Activated T-cell treated with anti-CD3 and anti-CD28 coated beads, Interleukin-2, amount 50 U/mL, for 24 hours (primary cell): ENCODE results near the gene LHB.
"Not testable (repeated sequence)": the region's sequence is repeated elsewhere in the genome, so short reads cannot be mapped to it uniquely, and the experiment has no call there.

Experiments used
- DNase-seq: peaks from one replicate; pipeline ENCODE4 v3.0.0-alpha.2; 2020
- H3K27ac Mint-ChIP-seq: 2 replicates; pipeline ENCODE4 v1.8.0; 2020; ENCODE audit warnings: mild to moderate bottlenecking, mixed read lengths
- H3K27me3 Mint-ChIP-seq: 2 replicates; pipeline ENCODE4 v1.8.0; 2020; ENCODE audit warnings: mixed read lengths
- H3K36me3 Mint-ChIP-seq: 2 replicates; pipeline ENCODE4 v1.8.0; 2020; ENCODE audit warnings: low read depth, mixed read lengths
- H3K4me1 Mint-ChIP-seq: 2 replicates; pipeline ENCODE4 v1.8.0; 2020; ENCODE audit warnings: low read depth, mixed read lengths
- H3K4me3 Mint-ChIP-seq: 2 replicates; pipeline ENCODE4 v1.8.0; 2020; ENCODE audit warnings: mild to moderate bottlenecking, moderate library complexity, mixed read lengths
- H3K9me3 Mint-ChIP-seq: 2 replicates; pipeline ENCODE4 v1.8.0; 2020; ENCODE audit warnings: mixed read lengths

Gene LHB

GRCh38 chr19:49017041-49017665 is at the start of gene LHB:
TSS of gene LHB (minus strand) at chr19:49017091. CDS start at chr19:49017081, 10 bp downstream.
- DNase-seq: no peak
- Mint-ChIP-seq H3K36me3 (peaks cover 49% of the 10 kb centered on the region), H3K27me3 (peaks cover 12% of the 10 kb centered on the region), H3K9me3 (no peaks in the 10 kb centered on the region), H3K27ac (no peak within 1 kb of the TSS), H3K4me1 (peaks cover 34% of the 10 kb centered on the region), H3K4me3 (peak within 1 kb of the TSS; percentile 74)

- H3K27me3 Mint-ChIP-seq: peaks cover 73% of the 10 kb centered on the region
- no peak for DNase-seq
- no peak overlapping the region for H3K27ac Mint-ChIP-seq
- H3K4me3 Mint-ChIP-seq: no peak overlapping the region
- no peaks in the 10 kb centered on the region for H3K4me1 Mint-ChIP-seq
- H3K36me3 Mint-ChIP-seq: no peaks in the 10 kb centered on the region
- H3K9me3 Mint-ChIP-seq: peaks cover 2% of the 10 kb centered on the region
Observed at GRCh38 chr19:49065905-49066512, 49.1 kb upstream of the LHB start.

GRCh38 chr19:49064768-49065611 is 48.1 kb upstream of the LHB start, which contains the start of gene NTF4:
TSS of gene NTF4 (minus strand) at chr19:49064818. CDS start at chr19:49061997, 2,821 bp downstream.
- Mint-ChIP-seq H3K4me3 (no peak within 1 kb of the TSS), H3K4me1 (no peaks in the 10 kb centered on the region), H3K27ac (no peak within 1 kb of the TSS), H3K27me3 (peaks cover 69% of the 10 kb centered on the region), H3K36me3 (no peaks in the 10 kb centered on the region), H3K9me3 (peaks cover 2% of the 10 kb centered on the region)
- DNase-seq: no peak

- no peak for DNase-seq
- H3K36me3 Mint-ChIP-seq: no peaks in the 10 kb centered on the region
- H3K9me3 Mint-ChIP-seq: no peaks in the 10 kb centered on the region
- no peaks in the 10 kb centered on the region for H3K4me1 Mint-ChIP-seq
- H3K4me3 Mint-ChIP-seq: no peak overlapping the region
- H3K27me3 Mint-ChIP-seq: peaks cover 68% of the 10 kb centered on the region
- no peak overlapping the region for H3K27ac Mint-ChIP-seq
Observed at GRCh38 chr19:49064029-49064629, 47.2 kb upstream of the LHB start.

GRCh38 chr19:49061445-49061844 is 44.6 kb upstream of the LHB start:
- Mint-ChIP-seq H3K4me3 (no peak overlapping the region), H3K27me3 (peaks cover 75% of the 10 kb centered on the region), H3K36me3 (no peaks in the 10 kb centered on the region), H3K27ac (no peak overlapping the region), H3K4me1 (peaks cover 17% of the 10 kb centered on the region), H3K9me3 (no peaks in the 10 kb centered on the region)
- DNase-seq: no peak

GRCh38 chr19:49061000-49061399 is 44.1 kb upstream of the LHB start:
- H3K36me3 Mint-ChIP-seq: no peaks in the 10 kb centered on the region
- peaks cover 21% of the 10 kb centered on the region for H3K4me1 Mint-ChIP-seq
- no peak for DNase-seq
- no peak overlapping the region for H3K27ac Mint-ChIP-seq
- no peak overlapping the region for H3K4me3 Mint-ChIP-seq
- no peaks in the 10 kb centered on the region for H3K9me3 Mint-ChIP-seq
- peaks cover 74% of the 10 kb centered on the region for H3K27me3 Mint-ChIP-seq

GRCh38 chr19:49059053-49059452 is 42.2 kb upstream of the LHB start:
- Mint-ChIP-seq H3K27me3 (peaks cover 65% of the 10 kb centered on the region), H3K4me1 (peaks cover 21% of the 10 kb centered on the region), H3K4me3 (no peak overlapping the region), H3K27ac (no peak overlapping the region), H3K36me3 (no peaks in the 10 kb centered on the region), H3K9me3 (no peaks in the 10 kb centered on the region)
- no peak for DNase-seq

GRCh38 chr19:49058562-49058961 is 41.7 kb upstream of the LHB start:
- H3K4me1 Mint-ChIP-seq: peaks cover 21% of the 10 kb centered on the region
- DNase-seq: no peak
- peaks cover 60% of the 10 kb centered on the region for H3K27me3 Mint-ChIP-seq
- H3K36me3 Mint-ChIP-seq: no peaks in the 10 kb centered on the region
- no peak overlapping the region for H3K4me3 Mint-ChIP-seq
- H3K9me3 Mint-ChIP-seq: no peaks in the 10 kb centered on the region
- no peak overlapping the region for H3K27ac Mint-ChIP-seq

GRCh38 chr19:49057636-49058234 is 40.8 kb upstream of the LHB start, which contains the start of gene CGB7:
TSS of gene CGB7 (minus strand) at chr19:49057749. CDS start at chr19:49055375, 2,374 bp downstream.
- Mint-ChIP-seq H3K4me1 (peaks cover 21% of the 10 kb centered on the region), H3K4me3 (peak within 1 kb of the TSS; percentile 61), H3K27ac (no peak within 1 kb of the TSS), H3K27me3 (peaks cover 56% of the 10 kb centered on the region), H3K36me3 (no peaks in the 10 kb centered on the region), H3K9me3 (no peaks in the 10 kb centered on the region)
- DNase-seq: peak; percentile 62

- DNase-seq: not testable (repeated sequence)
Observed at GRCh38 chr19:49056902-49057596, 40.2 kb upstream of the LHB start.

GRCh38 chr19:49056101-49056901 is 39.4 kb upstream of the LHB start:
- DNase-seq: peak; percentile 77
- peaks cover 21% of the 10 kb centered on the region for H3K4me1 Mint-ChIP-seq
- no peaks in the 10 kb centered on the region for H3K9me3 Mint-ChIP-seq
- peak overlapping the region; percentile 61 for H3K4me3 Mint-ChIP-seq
- H3K27me3 Mint-ChIP-seq: peaks cover 52% of the 10 kb centered on the region
- no peaks in the 10 kb centered on the region for H3K36me3 Mint-ChIP-seq
- H3K27ac Mint-ChIP-seq: no peak overlapping the region

More at GRCh38 chr19:49056902-49057596, 40.2 kb upstream of the LHB start:
- peaks cover 21% of the 10 kb centered on the region for H3K4me1 Mint-ChIP-seq
- H3K9me3 Mint-ChIP-seq, H3K27ac Mint-ChIP-seq, H3K36me3 Mint-ChIP-seq: not testable (repeated sequence)
- peaks cover 56% of the 10 kb centered on the region for H3K27me3 Mint-ChIP-seq
- peak overlapping the region; percentile 61 for H3K4me3 Mint-ChIP-seq

- not testable (repeated sequence) for H3K36me3 Mint-ChIP-seq, H3K9me3 Mint-ChIP-seq, H3K4me3 Mint-ChIP-seq, DNase-seq, H3K4me1 Mint-ChIP-seq, H3K27me3 Mint-ChIP-seq, H3K27ac Mint-ChIP-seq
Observed at GRCh38 chr19:49050376-49051033, 33.6 kb upstream of the LHB start.

GRCh38 chr19:49049834-49050233 is 32.9 kb upstream of the LHB start:
- H3K27ac Mint-ChIP-seq, H3K27me3 Mint-ChIP-seq, DNase-seq, H3K4me3 Mint-ChIP-seq, H3K9me3 Mint-ChIP-seq, H3K36me3 Mint-ChIP-seq, H3K4me1 Mint-ChIP-seq: not testable (repeated sequence)
